IPS-11a (cell line): ENCODE data around the gene C1orf159.

Source experiments
- H3K4me3 ChIP-seq: one replicate; pipeline ENCODE4 v1.5.1; 2013; ENCODE audit warnings: low read depth, low read length, control low read depth

Gene C1orf159

DNA sequence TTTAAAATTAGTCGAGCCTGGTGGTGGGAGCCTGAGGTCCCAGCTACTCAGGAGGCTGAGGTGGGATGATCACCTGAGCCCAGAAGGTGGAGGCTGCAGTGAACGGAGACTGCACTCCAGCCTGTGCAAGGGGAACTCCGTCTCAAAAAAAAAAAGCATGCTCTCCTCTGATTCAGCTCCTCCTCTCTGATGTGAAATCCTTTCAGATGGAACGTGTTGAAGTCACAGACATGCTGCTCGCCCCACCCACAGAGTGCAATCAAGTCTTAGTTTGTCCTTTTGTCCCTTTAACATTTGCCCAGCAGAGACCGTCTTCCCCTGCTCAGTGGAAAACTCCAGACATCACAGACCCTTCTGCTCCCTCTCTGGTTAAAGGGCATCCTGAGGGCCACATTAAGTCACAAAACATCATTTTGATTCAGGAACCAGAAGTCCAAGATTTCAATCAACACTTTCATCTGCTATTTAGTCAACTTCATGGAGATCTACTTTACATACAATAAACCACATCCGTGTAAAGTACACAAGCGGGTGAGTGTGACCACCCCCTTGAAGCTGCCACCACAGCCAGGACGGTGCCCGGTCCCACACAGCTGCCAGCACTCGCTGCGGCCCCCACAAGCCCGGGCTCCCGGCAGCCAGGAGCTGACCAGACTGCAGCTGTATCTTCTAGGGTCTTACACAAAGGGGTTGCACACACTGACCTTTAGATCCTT, 22.8 kb downstream of the C1orf159 start:
- no peak overlapping the region for H3K4me3 ChIP-seq

DNA sequence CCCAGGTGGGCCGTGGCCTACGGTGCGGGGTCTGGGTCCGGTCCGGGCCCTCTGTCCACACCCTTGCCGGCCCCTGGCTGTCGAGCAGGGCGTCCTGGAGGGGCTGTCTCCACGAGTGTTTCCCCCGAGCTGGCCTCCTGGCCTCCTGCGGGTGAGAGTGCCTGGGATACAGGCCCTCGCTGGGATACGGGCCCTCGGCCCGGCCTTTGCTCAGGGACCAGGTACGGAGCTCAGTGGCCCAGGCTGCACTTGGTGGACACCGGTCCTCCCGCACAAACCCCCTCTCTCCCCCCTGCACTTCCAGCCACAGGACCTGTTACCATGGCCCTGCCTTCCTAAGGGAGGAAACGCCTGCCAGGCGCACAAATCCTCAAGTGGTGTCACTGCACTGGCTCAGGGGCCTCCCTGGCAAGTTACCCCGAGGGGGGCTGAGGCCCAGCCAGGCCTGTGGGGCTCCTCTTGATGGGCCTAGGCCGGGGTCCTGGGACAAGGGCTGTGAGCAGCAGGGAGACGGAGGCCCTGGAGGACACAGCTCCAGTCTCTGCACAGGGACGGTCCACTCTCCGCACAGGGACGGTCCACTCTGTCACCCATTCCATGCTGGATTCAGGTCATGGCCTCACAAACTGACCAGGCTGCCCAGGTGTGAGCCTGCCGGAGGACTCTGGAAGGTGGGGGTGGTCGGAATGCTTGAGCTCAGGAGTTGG, 23.6 kb downstream of the C1orf159 start:
- H3K4me3 ChIP-seq: no peak overlapping the region

DNA sequence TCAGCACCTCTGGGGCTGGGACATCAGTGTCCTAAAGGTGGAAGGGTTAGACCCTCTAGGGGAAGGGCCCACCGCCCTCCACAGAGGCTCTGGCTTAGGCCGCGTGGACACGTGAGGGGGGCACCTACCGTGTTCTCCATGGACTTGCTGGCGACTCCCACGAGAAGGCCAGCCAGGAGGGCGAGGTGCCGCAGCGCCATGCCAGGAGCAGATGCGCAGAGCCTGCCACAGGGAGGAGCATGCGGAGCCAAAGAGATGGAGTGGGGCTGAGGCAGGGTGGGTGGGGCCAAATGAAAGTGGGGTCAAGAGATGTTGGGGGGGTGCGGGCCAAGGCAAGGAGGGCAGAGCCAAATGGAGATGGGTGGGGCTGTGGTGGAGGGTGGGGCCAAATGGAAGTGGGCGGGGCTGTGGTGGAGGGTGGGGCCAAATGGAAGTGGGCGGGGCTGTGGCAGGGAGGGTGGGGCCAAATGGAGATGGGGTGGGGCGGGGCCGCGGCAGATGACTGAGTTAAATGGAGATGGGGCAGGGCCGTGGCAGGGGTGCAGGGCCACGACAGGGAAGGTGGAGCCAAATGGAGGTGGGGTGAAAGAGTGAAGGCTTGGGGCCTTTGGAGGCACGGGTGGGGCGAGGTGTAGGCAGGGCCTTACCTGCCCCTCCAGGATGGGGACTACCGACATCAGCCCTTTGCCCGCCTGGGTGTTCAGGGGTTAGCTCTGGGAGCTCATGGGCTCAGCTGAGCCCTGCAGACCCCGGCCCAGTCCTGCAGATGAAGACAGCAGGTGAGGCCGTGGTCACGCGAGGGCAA, 24.3 kb downstream of the C1orf159 start:
- no peak overlapping the region for H3K4me3 ChIP-seq

- H3K4me3 ChIP-seq: no peak overlapping the region
Observed at GRCh38 chr1:1090424-1091343, 25.2 kb downstream of the C1orf159 start.

DNA sequence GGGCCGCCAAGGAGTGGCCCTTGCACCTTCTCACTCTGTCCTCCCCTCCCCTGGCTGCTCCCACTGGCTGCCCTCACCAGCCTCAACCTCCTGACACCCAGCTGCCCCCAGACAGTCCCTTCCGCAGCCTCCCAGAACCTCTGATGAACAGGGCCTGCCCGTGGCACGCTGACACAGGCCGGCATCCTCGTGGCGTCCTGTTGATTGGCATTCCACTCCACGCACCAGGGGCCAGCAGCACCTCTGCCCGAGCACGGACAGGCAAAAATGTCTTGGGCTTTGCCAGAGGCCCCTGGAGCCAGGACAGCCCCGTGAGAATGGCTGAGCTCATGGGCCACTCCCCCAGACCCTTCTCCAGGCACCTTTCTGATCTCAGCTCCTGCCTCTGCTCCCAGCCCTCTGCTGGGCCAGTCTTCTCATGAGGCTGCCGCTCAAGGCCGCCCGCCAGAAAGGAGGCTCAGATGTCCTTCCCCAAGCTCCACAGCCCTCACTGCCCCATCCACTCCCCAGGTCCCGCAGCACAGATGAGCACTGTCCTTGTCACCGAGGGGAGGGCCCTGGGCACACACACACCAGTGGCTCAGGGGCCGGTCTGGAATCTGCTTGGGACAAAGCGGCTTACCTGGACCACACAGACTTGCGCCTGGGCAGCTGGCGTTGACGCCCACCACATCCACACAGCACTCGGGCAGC, 26.0 kb downstream of the C1orf159 start:
- no peak overlapping the region for H3K4me3 ChIP-seq

DNA sequence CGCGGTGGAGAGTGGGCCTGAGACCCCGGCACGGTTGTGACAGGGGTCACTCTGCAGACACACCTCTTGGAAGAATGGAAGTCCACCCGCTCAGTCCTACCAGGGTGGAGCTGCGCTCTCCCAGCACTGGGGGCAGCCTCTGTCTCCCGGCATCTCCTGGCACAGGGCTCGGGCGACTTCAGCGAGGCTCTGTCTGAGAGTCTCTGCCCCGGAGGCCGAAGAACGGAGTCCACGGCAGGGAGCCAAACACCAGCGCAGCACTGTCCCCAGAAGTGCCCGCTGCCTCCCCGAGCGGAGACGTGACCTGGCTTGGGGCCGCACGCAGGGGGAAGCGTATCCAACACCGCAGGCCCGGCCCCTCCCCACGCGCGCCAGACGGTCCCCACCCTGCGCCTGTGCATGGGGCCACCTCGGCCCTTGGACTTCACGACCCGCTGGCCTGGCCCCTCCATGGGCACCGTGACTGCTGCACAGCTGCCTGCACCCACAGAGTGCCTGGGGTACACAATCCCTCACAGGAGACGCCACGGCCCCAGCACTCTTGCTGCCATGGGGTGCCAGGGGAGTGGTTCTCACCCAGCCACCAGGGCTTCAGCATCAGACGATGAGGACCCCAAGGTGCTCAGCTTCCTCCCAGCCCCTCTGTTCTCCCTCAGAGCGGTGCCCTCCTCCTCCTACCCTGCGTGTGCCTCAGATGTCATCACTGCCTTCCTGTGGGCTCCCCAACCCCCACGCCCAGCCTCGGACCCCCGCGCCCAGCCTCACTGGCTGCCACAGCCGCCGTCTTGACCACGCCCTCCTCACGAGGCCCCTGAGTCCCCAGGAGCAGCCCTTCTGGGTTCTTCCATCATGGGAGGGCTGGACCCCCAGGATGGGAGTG, 26.8 kb downstream of the C1orf159 start:
- no peak overlapping the region for H3K4me3 ChIP-seq

- H3K4me3 ChIP-seq: no peak overlapping the region
Observed at GRCh38 chr1:1088029-1088800, 27.7 kb downstream of the C1orf159 start.

GRCh38 chr1:1087351-1088028, 28.4 kb downstream of the C1orf159 start:
- H3K4me3 ChIP-seq: no peak overlapping the region

DNA sequence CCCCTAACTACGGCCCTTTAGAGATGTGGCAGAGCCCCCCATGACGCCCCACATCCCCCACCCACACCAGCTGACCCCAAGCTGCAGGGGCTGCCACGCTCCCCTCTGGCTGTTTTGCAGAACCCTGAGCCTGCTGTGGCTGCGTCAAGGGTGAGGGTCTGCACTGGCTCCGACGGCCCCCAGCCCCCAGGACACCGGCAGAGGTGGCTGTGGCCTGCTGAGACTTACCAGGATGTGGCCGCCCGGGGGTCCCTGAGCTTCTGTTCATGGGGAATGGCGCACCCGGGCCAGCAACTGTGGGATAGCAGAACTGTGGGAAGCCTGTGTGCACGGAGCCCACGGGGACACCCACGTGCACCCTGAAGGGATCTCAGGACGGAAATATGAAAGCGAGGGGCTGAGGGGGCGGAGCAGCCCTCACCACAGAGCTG, 29.0 kb downstream of the C1orf159 start:
- no peak overlapping the region for H3K4me3 ChIP-seq

- no peak overlapping the region for H3K4me3 ChIP-seq
Observed at GRCh38 chr1:1085911-1086841, 29.7 kb downstream of the C1orf159 start.

GRCh38 chr1:1085171-1085841, 30.6 kb downstream of the C1orf159 start:
- no peak overlapping the region for H3K4me3 ChIP-seq

DNA sequence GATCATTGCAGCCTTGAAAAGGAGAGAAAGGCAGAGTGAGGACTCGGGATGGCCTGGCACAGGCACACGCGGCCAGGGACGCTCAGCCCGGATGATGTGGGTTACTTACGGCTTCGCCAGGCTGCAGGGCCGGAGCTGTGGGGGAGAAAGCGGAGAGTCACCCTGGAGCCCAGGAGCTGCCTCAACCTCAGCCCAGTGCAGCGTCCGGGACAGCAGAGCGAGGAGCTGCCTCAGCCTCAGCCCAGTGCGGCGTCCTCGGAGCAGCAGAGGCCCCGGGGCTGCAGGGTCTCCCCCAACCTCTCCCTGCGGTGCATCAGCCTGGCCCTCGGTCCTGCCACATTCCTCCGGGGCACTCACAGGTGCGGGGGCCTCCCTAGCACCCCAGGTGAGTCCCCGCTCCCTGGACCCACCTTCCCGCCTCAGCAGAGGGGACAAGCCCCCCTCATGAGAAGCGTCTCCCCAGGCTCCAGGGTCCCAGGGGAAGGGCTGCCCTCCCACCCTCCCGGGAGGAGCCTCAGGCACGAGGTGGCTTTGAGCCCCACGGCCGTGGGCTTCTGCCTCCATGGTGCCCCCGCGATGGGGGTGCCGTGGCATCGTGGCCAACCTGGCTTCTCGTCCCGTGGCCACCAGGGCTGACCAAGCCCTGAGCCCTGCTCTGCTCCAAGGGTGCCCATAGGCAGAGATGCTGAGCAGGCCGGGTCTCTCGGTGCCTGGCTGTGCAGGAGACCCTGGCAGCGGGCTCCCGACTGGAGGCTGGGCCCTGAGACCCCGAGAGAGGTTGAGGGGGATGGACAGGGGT, 31.3 kb downstream of the C1orf159 start:
- H3K4me3 ChIP-seq: no peak overlapping the region

GRCh38 chr1:1083416-1084371, 32.2 kb downstream of the C1orf159 start:
- no peak overlapping the region for H3K4me3 ChIP-seq

- no peak overlapping the region for H3K4me3 ChIP-seq
Observed at GRCh38 chr1:1082776-1083415, 33.0 kb downstream of the C1orf159 start.
